ENCODE data around the gene TUBD1. TPM values are rescaled to one million over a fixed set of nuclear protein-coding genes. Genes with fewer than 3 reads are reported as not detected.

The TUBD1 gene
- total and polyA plus RNA-seq, 2 of the 13 experiments (the other 11 are each of a cell fraction or from before 2014, with no cell fraction given): 18.2 to 25.9 TPM

DNA sequence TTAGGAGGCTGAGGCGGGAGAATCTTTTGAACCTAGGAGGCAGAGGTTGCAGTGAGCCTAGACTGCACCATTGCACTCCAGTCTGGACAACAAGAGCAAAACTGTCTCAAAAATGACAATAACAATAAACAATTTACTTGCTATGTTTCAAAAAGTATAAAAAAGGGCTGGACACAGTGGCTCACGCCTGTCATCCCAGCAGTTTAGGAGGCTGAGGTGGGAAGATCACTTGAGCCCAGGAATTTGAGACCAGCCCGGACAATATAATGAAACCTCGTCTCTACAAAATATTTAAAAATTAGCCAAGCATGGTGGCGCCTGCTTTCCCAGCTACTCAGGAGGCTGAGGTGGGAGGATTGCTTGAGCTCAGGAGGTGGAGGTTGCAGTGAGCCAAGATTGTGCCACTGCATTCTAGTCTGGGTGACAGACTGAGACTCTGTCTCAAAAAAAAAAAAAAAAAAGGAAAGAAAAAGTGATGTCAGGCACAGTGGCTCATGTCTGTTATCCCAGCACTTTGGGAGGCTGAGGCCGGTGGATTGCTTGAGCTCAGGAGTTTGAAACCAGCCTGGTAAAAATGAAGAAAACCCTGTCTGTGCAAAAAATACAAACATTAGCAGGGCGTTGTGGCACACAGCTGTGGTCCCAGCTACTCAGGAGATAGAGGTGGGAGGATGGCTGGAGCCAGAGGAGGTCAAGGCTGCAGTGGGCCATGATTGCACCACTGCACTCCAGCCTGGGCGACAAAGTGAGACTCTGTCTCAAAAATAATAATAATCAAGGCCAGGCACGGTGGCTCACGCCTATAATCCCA, 38.6 kb downstream of the TUBD1 start (continued):
- TF ChIP-seq MTA1 (CRISPR knock-in tag; IDR thresholded peaks at IDR 0.05; ENCODE audit: borderline replicate concordance) (0 out of 2 replicates have a peak, but pooled peaks have one; percentile 18), ZBTB33 (CRISPR knock-in tag; IDR thresholded peaks at IDR 0.05) (peak; percentile 63; the same call in 1 of the 2 replicates), NR2C2 (CRISPR knock-in tag; IDR thresholded peaks at IDR 0.05; ENCODE audit: borderline replicate concordance) (peak; percentile 80), ZMYM3 (CRISPR knock-in tag; IDR thresholded peaks at IDR 0.05) (peak; percentile 33), PITX1 (CRISPR knock-in tag; IDR thresholded peaks at IDR 0.05) (0 out of 2 replicates have a peak, but pooled peaks have one; percentile 17), STAT5B (CRISPR knock-in tag; IDR thresholded peaks at IDR 0.05) (peak; percentile 76; the same call in 1 of the 2 replicates), EP300 (IDR thresholded peaks at IDR 0.05; ENCODE audit: low read depth in 2 of 2, low read length in 2 of 2) (peak in 1 of 2 experiments; percentile 77; a peak in 2 of 4 replicates), EP300 (CRISPR knock-in tag; IDR thresholded peaks at IDR 0.05; ENCODE audit: borderline replicate concordance) (peak; percentile 85; the same call in 1 of the 2 replicates), ZNF12 (CRISPR knock-in tag; IDR thresholded peaks at IDR 0.05) (0 out of 2 replicates have a peak, but pooled peaks have one; percentile 21), TARDBP (CRISPR knock-in tag; IDR thresholded peaks at IDR 0.05) (0 out of 2 replicates have a peak, but pooled peaks have one; percentile 37), THRA (CRISPR knock-in tag; IDR thresholded peaks at IDR 0.05; ENCODE audit: borderline replicate concordance) (peak; percentile 99), ZNF3 (CRISPR knock-in tag; IDR thresholded peaks at IDR 0.05) (0 out of 2 replicates have a peak, but pooled peaks have one; percentile 15), ZSCAN9 (CRISPR knock-in tag; IDR thresholded peaks at IDR 0.05; ENCODE audit: borderline replicate concordance) (peak; percentile 50; the same call in 1 of the 2 replicates), TFAP4 (IDR thresholded peaks at IDR 0.05; ENCODE audit: borderline replicate concordance, low read depth) (peak; percentile 90), ZGPAT (CRISPR knock-in tag; IDR thresholded peaks at IDR 0.05) (0 out of 2 replicates have a peak, but pooled peaks have one; percentile 56), SSRP1 (CRISPR knock-in tag; IDR thresholded peaks at IDR 0.05) (0 out of 2 replicates have a peak, but pooled peaks have one; percentile 56)
- TF ChIP-seq, protein P1, sequence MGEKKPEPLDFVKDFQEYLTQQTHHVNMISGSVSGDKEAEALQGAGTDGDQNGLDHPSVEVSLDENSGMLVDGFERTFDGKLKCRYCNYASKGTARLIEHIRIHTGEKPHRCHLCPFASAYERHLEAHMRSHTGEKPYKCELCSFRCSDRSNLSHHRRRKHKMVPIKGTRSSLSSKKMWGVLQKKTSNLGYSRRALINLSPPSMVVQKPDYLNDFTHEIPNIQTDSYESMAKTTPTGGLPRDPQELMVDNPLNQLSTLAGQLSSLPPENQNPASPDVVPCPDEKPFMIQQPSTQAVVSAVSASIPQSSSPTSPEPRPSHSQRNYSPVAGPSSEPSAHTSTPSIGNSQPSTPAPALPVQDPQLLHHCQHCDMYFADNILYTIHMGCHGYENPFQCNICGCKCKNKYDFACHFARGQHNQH (CRISPR knock-in tag; IDR thresholded peaks at IDR 0.05): peak; percentile 42; the same call in 1 of the 2 replicates
